ENCODE data around the gene SMIM28. TPM values are rescaled to one million over a fixed set of nuclear protein-coding genes. Genes with fewer than 3 reads are reported as not detected.

Gene SMIM28
- polyA plus RNA-seq, 1 experiment, result not detected

GRCh38 chr6:138334000-138334399, 43.7 kb upstream of the SMIM28 start:
- TF ChIP-seq CTCF (IDR thresholded peaks at IDR 0.05; ENCODE audit: low read depth, low read length), result no peak
- Histone ChIP-seq H3K27ac (ENCODE audit: low read depth, low read length) (no peak overlapping the region), H3K27me3 (ENCODE audit: control insufficient read depth, insufficient read depth, low read length) (peaks cover 4% of the 10 kb centered on the region), H3K4me3 (ENCODE audit: low read depth, low read length) (no peak overlapping the region), H3K9me3 (ENCODE audit: control insufficient read depth, insufficient read depth, low read length) (no peaks in the 10 kb centered on the region; the same call in 1 of the 2 replicates)
- CTCF ChIA-PET, result no interaction called here
- DNase-seq (ENCODE audit: low read depth, low spot score), result no peak
- POLR2A ChIA-PET, result no interaction called here

- H3K4me3 ChIP-seq (ENCODE audit: low read depth, low read length), result no peak overlapping the region
- H3K27ac ChIP-seq (ENCODE audit: low read depth, low read length), result no peak overlapping the region
- no peaks in the 10 kb centered on the region; the same call in 1 of the 2 replicates for H3K9me3 ChIP-seq (ENCODE audit: control insufficient read depth, insufficient read depth, low read length)
- TF ChIP-seq CTCF (IDR thresholded peaks at IDR 0.05; ENCODE audit: low read depth, low read length), result no peak
- ChIA-PET POLR2A (no interaction called here), CTCF (no interaction called here)
- H3K27me3 ChIP-seq (ENCODE audit: control insufficient read depth, insufficient read depth, low read length), result peaks cover 4% of the 10 kb centered on the region
- no peak for DNase-seq (ENCODE audit: low read depth, low spot score)
Observed at GRCh38 chr6:138334963-138335362, 42.7 kb upstream of the SMIM28 start.

GRCh38 chr6:138336221-138336620, 41.5 kb upstream of the SMIM28 start:
- H3K9me3 ChIP-seq (ENCODE audit: control insufficient read depth, insufficient read depth, low read length), result no peaks in the 10 kb centered on the region; the same call in 1 of the 2 replicates
- TF ChIP-seq CTCF (IDR thresholded peaks at IDR 0.05; ENCODE audit: low read depth, low read length), result no peak
- H3K27me3 ChIP-seq (ENCODE audit: control insufficient read depth, insufficient read depth, low read length), result peaks cover 4% of the 10 kb centered on the region
- POLR2A ChIA-PET, result no interaction called here
- H3K27ac ChIP-seq (ENCODE audit: low read depth, low read length), result no peak overlapping the region
- H3K4me3 ChIP-seq (ENCODE audit: low read depth, low read length), result no peak overlapping the region
- CTCF ChIA-PET, result no interaction called here
- DNase-seq (ENCODE audit: low read depth, low spot score), result no peak

GRCh38 chr6:138337076-138337475, 40.6 kb upstream of the SMIM28 start:
- DNase-seq (ENCODE audit: low read depth, low spot score), result no peak
- no peak for TF ChIP-seq CTCF (IDR thresholded peaks at IDR 0.05; ENCODE audit: low read depth, low read length)
- POLR2A ChIA-PET, result no interaction called here

GRCh38 chr6:138339024-138339423, 38.7 kb upstream of the SMIM28 start:
- Histone ChIP-seq H3K27ac (ENCODE audit: low read depth, low read length) (no peak overlapping the region), H3K9me3 (ENCODE audit: control insufficient read depth, insufficient read depth, low read length) (no peaks in the 10 kb centered on the region; the same call in 1 of the 2 replicates), H3K4me3 (ENCODE audit: low read depth, low read length) (no peak overlapping the region), H3K27me3 (ENCODE audit: control insufficient read depth, insufficient read depth, low read length) (no peaks in the 10 kb centered on the region)
- ChIA-PET CTCF (no interaction called here), POLR2A (no interaction called here)
- DNase-seq (ENCODE audit: low read depth, low spot score), result no peak
- no peak for TF ChIP-seq CTCF (IDR thresholded peaks at IDR 0.05; ENCODE audit: low read depth, low read length)

More at GRCh38 chr6:138337076-138337475, 40.6 kb upstream of the SMIM28 start:
- no peaks in the 10 kb centered on the region; the same call in 1 of the 2 replicates for H3K9me3 ChIP-seq (ENCODE audit: control insufficient read depth, insufficient read depth, low read length)
- CTCF ChIA-PET, result no interaction called here
- no peak overlapping the region for H3K27ac ChIP-seq (ENCODE audit: low read depth, low read length)
- H3K4me3 ChIP-seq (ENCODE audit: low read depth, low read length), result no peak overlapping the region
- peaks cover 2% of the 10 kb centered on the region for H3K27me3 ChIP-seq (ENCODE audit: control insufficient read depth, insufficient read depth, low read length)

Data from AG04450 (cell line).